ENCODE measurements around the gene LTF.
"Not testable (repeated sequence)": the region's sequence is repeated elsewhere in the genome, so short reads cannot be mapped to it uniquely, and the experiment has no call there.

The LTF gene

GRCh38 chr3:46435081-46435726 is 29.5 kb downstream of the LTF start:
- no peak for DNase-seq

- no peak for DNase-seq
Measured at GRCh38 chr3:46433841-46434240, 30.9 kb downstream of the LTF start.

- DNase-seq, result not testable (repeated sequence)
Measured at GRCh38 chr3:46433118-46433517, 31.6 kb downstream of the LTF start.

- DNase-seq, result not testable (repeated sequence)
Measured at GRCh38 chr3:46431905-46432304, 32.8 kb downstream of the LTF start.

GRCh38 chr3:46430879-46431278 is 33.8 kb downstream of the LTF start:
- DNase-seq, result not testable (repeated sequence)

- no peak for DNase-seq
Measured at GRCh38 chr3:46429671-46430070, 35.0 kb downstream of the LTF start.

GRCh38 chr3:46429250-46429649 is 35.5 kb downstream of the LTF start:
- DNase-seq, result no peak

GRCh38 chr3:46427916-46428833 is 36.5 kb downstream of the LTF start:
- DNase-seq, result no peak

GRCh38 chr3:46427404-46427803 is 37.3 kb downstream of the LTF start:
- DNase-seq, result not testable (repeated sequence)

GRCh38 chr3:46426476-46426875 is 38.2 kb downstream of the LTF start:
- DNase-seq, result not testable (repeated sequence)

- DNase-seq, result no peak
Measured at GRCh38 chr3:46423588-46423987, 41.1 kb downstream of the LTF start.

GRCh38 chr3:46422617-46423016 is 42.1 kb downstream of the LTF start:
- no peak for DNase-seq

GRCh38 chr3:46420931-46421330 is 43.8 kb downstream of the LTF start:
- DNase-seq, result no peak

- DNase-seq, result no peak
Measured at GRCh38 chr3:46419816-46420215, 44.9 kb downstream of the LTF start.

- no peak for DNase-seq
Measured at GRCh38 chr3:46417841-46418611, 46.7 kb downstream of the LTF start.

- no peak for DNase-seq
Measured at GRCh38 chr3:46416811-46417510, 47.7 kb downstream of the LTF start.

- DNase-seq, result no peak
Measured at GRCh38 chr3:46416125-46416810, 48.4 kb downstream of the LTF start.

GRCh38 chr3:46414739-46415138 is 50.0 kb downstream of the LTF start:
- no peak for DNase-seq

- DNase-seq, result no peak
Measured at GRCh38 chr3:46413951-46414350, 50.8 kb downstream of the LTF start.

GRCh38 chr3:46412786-46413298 is 51.9 kb downstream of the LTF start:
- DNase-seq, result no peak

- DNase-seq, result no peak
Measured at GRCh38 chr3:46411271-46411670, 53.4 kb downstream of the LTF start.

- DNase-seq, result no peak
Measured at GRCh38 chr3:46410669-46411068, 54.0 kb downstream of the LTF start.

Measured in activated T-cell treated with anti-CD3 and anti-CD28 coated beads for 4 hours (primary cell).